SK-N-SH (cell line): ENCODE results near the gene DPP10. TPM values are rescaled to one million over a fixed set of nuclear protein-coding genes. Genes with fewer than 3 reads are reported as not detected.

Source experiments
- CTCF ChIA-PET: fragments of 300-600, 350-600 bp; formaldehyde crosslinking; extraction: SDS; loops from one replicate; lab custom pipeline; 2021; lab: Yijun Ruan, JAX
- POLR2A ChIA-PET: fragments of 350-600 bp; sonication (Branson Sonifier 250); formaldehyde crosslinking; extraction: SDS; loops from one replicate; lab custom pipeline; 2020; ENCODE audit warnings: antibody characterized with exemption, inconsistent platforms; lab: Yijun Ruan, JAX
- DNase-seq: peaks from one replicate; pipeline ENCODE4 v3.0.0; 2012
- H2AFZ ChIP-seq: fragments of 200-600 bp; sonication (generic); 2 replicates; pipeline ENCODE4 v1.8.1; 2016; ENCODE audit warnings: antibody characterized with exemption, mild to moderate bottlenecking, low read depth
- H3F3A ChIP-seq: fragments of 200-600 bp; sonication (generic); replicated peaks from 2 replicates; pipeline ENCODE3; 2016; ENCODE audit warnings: antibody characterized with exemption, mild to moderate bottlenecking; ENCODE audit not compliant: insufficient read depth
- H3K27ac ChIP-seq, 2 experiments: fragments of 200-500 bp in 1 of 2; fragments of 200-600 bp in 1 of 2; sonication (Bioruptor generic) in 1 of 2; sonication (generic), shearing (Covaris generic) in 1 of 2; 2 replicates each; pipeline versions ENCODE4 v1.5.1 to v1.6.1; 2014 to 2016; ENCODE audit warnings: low read depth in 2 of 2, inconsistent platforms in 1 of 2, low read length in 1 of 2, mild to moderate bottlenecking in 1 of 2, mixed read lengths in 1 of 2
- H3K27me3 ChIP-seq: fragments of 200-600 bp; sonication (generic), shearing (Covaris generic); 2 replicates; pipeline ENCODE4 v1.6.1; 2016; ENCODE audit warnings: mixed run types; ENCODE audit not compliant: insufficient read depth
- H3K36me3 ChIP-seq, 2 experiments: fragments of 200-500 bp in 1 of 2; fragments of 200-600 bp in 1 of 2; sonication (Bioruptor generic) in 1 of 2; sonication (generic) in 1 of 2; replicated peaks in 1 of 2; 2 replicates each; pipeline versions ENCODE3 to v1.5.1; 2014 to 2016; ENCODE audit warnings: low read length in 1 of 2, mild to moderate bottlenecking in 1 of 2; ENCODE audit not compliant: insufficient read depth in 2 of 2, control insufficient read depth in 1 of 2
- H3K4me1 ChIP-seq, 2 experiments: fragments of 200-500 bp in 1 of 2; fragments of 200-600 bp in 1 of 2; sonication (Bioruptor generic) in 1 of 2; sonication (generic), shearing (Covaris generic) in 1 of 2; 2 replicates each; pipeline versions ENCODE4 v1.5.1 to v1.6.1; 2014 to 2016; ENCODE audit warnings: low read depth in 1 of 2, low read length in 1 of 2, mixed run types in 1 of 2; ENCODE audit not compliant: insufficient read depth in 2 of 2, control insufficient read depth in 1 of 2
- H3K4me2 ChIP-seq: fragments of 200-600 bp; sonication (generic), shearing (Covaris generic); 2 replicates; pipeline ENCODE4 v1.6.1; 2017; ENCODE audit warnings: mixed run types
- H3K4me3 ChIP-seq, 2 experiments: fragments of 200-500 bp in 1 of 2; fragments of 200-600 bp in 1 of 2; sonication (Bioruptor generic) in 1 of 2; sonication (generic), shearing (Covaris generic) in 1 of 2; 2 replicates each; pipeline versions ENCODE4 v1.5.1 to v1.8.1; 2014 to 2016; ENCODE audit warnings: low read depth in 2 of 2, inconsistent platforms in 1 of 2, low read length in 1 of 2, mild to moderate bottlenecking in 1 of 2, mixed read lengths in 1 of 2, moderate library complexity in 1 of 2
- H3K79me2 ChIP-seq: fragments of 200-600 bp; sonication (generic); 2 replicates; pipeline ENCODE4 v1.8.1; 2017; ENCODE audit warnings: mild to moderate bottlenecking; ENCODE audit not compliant: insufficient read depth
- H3K9ac ChIP-seq: fragments of 200-600 bp; sonication (generic); 2 replicates; pipeline ENCODE4 v1.6.1; 2017; ENCODE audit warnings: mixed run types
- H3K9me2 ChIP-seq: fragments of 200-600 bp; sonication (generic); 2 replicates; pipeline ENCODE4 v1.6.1; 2017; ENCODE audit warnings: mixed run types
- H3K9me3 ChIP-seq: fragments of 200-600 bp; sonication (generic); 2 replicates; pipeline ENCODE4 v1.6.1; 2017; ENCODE audit warnings: mixed run types, mild to moderate bottlenecking, moderate library complexity
- H4K20me1 ChIP-seq: fragments of 200-600 bp; sonication (generic); 2 replicates; pipeline ENCODE4 v1.6.1; 2017; ENCODE audit warnings: mild to moderate bottlenecking, mixed run types; ENCODE audit not compliant: insufficient read depth
- CTCF ChIP-seq: fragments of 200-600 bp; sonication (generic); IDR thresholded peaks from 2 replicates; pipeline ENCODE4 v1.6.1; 2017; ENCODE audit warnings: antibody characterized with exemption, mild to moderate bottlenecking, moderate library complexity
- IRF3 ChIP-seq: fragments of 150-350 bp; IDR thresholded peaks from 2 replicates; pipeline ENCODE4 v1.6.1; 2016; ENCODE audit warnings: mild to moderate bottlenecking, low read depth, low read length
- MAX ChIP-seq: IDR thresholded peaks from 2 replicates; pipeline ENCODE4 v1.4.0; 2012; ENCODE audit warnings: low read depth
- MXI1 ChIP-seq: IDR thresholded peaks from 2 replicates; pipeline ENCODE4 v1.6.1; 2012; ENCODE audit warnings: mild to moderate bottlenecking, low read depth, low read length, improper control_type of control experiment
- NFIC ChIP-seq: IDR thresholded peaks from 2 replicates; pipeline ENCODE4 v1.4.0; 2012; ENCODE audit warnings: borderline replicate concordance
- NRF1 ChIP-seq: IDR thresholded peaks from 2 replicates; pipeline ENCODE4 v1.6.1; 2012; ENCODE audit warnings: low read depth, mild to moderate bottlenecking, low read length
- PBX3 ChIP-seq: IDR thresholded peaks from 2 replicates; pipeline ENCODE4; 2012
- RCOR1 ChIP-seq: fragments of 150-350 bp; IDR thresholded peaks from 2 replicates; pipeline ENCODE4 v1.6.1; 2017; ENCODE audit warnings: antibody characterized with exemption, low read length
- USF1 ChIP-seq: IDR thresholded peaks from 2 replicates; pipeline ENCODE4 v1.4.0; 2012; ENCODE audit warnings: low read depth, borderline replicate concordance
- YY1 ChIP-seq: IDR thresholded peaks from 2 replicates; pipeline ENCODE4 v1.4.0; 2012; ENCODE audit warnings: low read depth, mild to moderate bottlenecking
- ZBTB33 ChIP-seq: IDR thresholded peaks from 2 replicates; pipeline ENCODE4 v1.4.0; 2012; ENCODE audit warnings: low read depth, borderline replicate concordance
- whole genome bisulfite sequencing: methylation state at CpG from one replicate; pipeline ENCODE4 v1.1.6; 2017; ENCODE audit warnings: low lambda C conversion rate; 5-methylcytosine and 5-hydroxymethylcytosine counted together
- polyA plus RNA-seq, 3 experiments: library from polyadenylated mRNA; depleted of rRNA; stranded (reverse); fragments of >200 nt; gene quantifications; 2 replicates each; pipeline ENCODE4 v1.2.3, GENCODE V29; 2012

The DPP10 gene
- polyA plus RNA-seq, 1 of the 3 experiments (the other 2 are of a cell fraction): not detected

GRCh38 chr2:115796078-115796477, 1353.6 kb downstream of the DPP10 start:
- H3K79me2 ChIP-seq: no peaks in the 10 kb centered on the region
- H4K20me1 ChIP-seq: no peaks in the 10 kb centered on the region
- H3K4me2 ChIP-seq: no peak overlapping the region
- H3F3A ChIP-seq: no peaks in the 10 kb centered on the region
- no peaks in the 10 kb centered on the region; the same call in 1 of the 2 replicates for H3K9me3 ChIP-seq
- ChIA-PET CTCF (no interaction called here), POLR2A (no interaction called here)
- H3K27me3 ChIP-seq: no peaks in the 10 kb centered on the region
- no peak overlapping the region for H2AFZ ChIP-seq
- H3K4me3 ChIP-seq: no peak overlapping the region
- H3K9me2 ChIP-seq: no peaks in the 10 kb centered on the region
- no peaks in the 10 kb centered on the region for H3K4me1 ChIP-seq
- H3K36me3 ChIP-seq: no peaks in the 10 kb centered on the region
- no peak overlapping the region for H3K9ac ChIP-seq
- WGBS: 29% methylated on average over 3 of the region's 3 CpGs
- no peak overlapping the region for H3K27ac ChIP-seq
- no peak for TF ChIP-seq MAX
- TF ChIP-seq ZBTB33: no peak
- no peak for TF ChIP-seq MXI1
- no peak for TF ChIP-seq IRF3
- DNase-seq: no peak

- TF ChIP-seq RCOR1: no peak
- no peak for TF ChIP-seq MXI1
- no peak for TF ChIP-seq YY1
- no peak for TF ChIP-seq PBX3
- TF ChIP-seq USF1: no peak
- TF ChIP-seq CTCF: no peak
- TF ChIP-seq NRF1: no peak
- no peak for TF ChIP-seq NFIC
- Histone ChIP-seq H3F3A (no peaks in the 10 kb centered on the region), H3K79me2 (no peaks in the 10 kb centered on the region), H3K27me3 (no peaks in the 10 kb centered on the region), H2AFZ (no peak overlapping the region), H3K9me2 (no peaks in the 10 kb centered on the region), H3K4me2 (no peak overlapping the region), H3K4me1 (no peaks in the 10 kb centered on the region), H3K4me3 (no peak overlapping the region), H3K9me3 (peaks cover 4% of the 10 kb centered on the region; the same call in 1 of the 2 replicates), H3K36me3 (no peaks in the 10 kb centered on the region), H3K9ac (no peak overlapping the region), H3K27ac (no peak overlapping the region), H4K20me1 (no peaks in the 10 kb centered on the region)
- no peak for DNase-seq
- WGBS: 60% methylated on average over 3 of the region's 3 CpGs
- ChIA-PET CTCF (no interaction called here), POLR2A (no interaction called here)
Measured at GRCh38 chr2:115807276-115807675, 1364.8 kb downstream of the DPP10 start.
